DND-41 (cell line): ENCODE measurements around the gene XXYLT1.

Experiments used
- ATAC-seq: fragments of 200-7000 bp; cut with Tn5 transposase; 3 replicates; pipeline ENCODE4 v1.9.1; 2021; ENCODE audit warnings: low read depth; ENCODE audit not compliant: insufficient read depth
- DNase-seq: peaks from one replicate; pipeline ENCODE4 v3.0.0-alpha.2; 2020
- H2AFZ ChIP-seq: 2 replicates; pipeline ENCODE4 v1.6.0; 2012; ENCODE audit warnings: low read depth, low read length
- H3K27ac ChIP-seq: 2 replicates; pipeline ENCODE4 v1.5.1; 2012; ENCODE audit warnings: low read length, inconsistent platforms
- H3K27me3 ChIP-seq: fragments of 200-600 bp; sonication (generic); 2 replicates; pipeline ENCODE4 v1.6.0; 2012; ENCODE audit warnings: low read length, mild to moderate bottlenecking, inconsistent platforms; ENCODE audit not compliant: insufficient read depth, poor library complexity
- H3K36me3 ChIP-seq: 2 replicates; pipeline ENCODE4 v1.5.1; 2012; ENCODE audit warnings: low read length, inconsistent platforms; ENCODE audit not compliant: insufficient read depth
- H3K4me1 ChIP-seq: 2 replicates; pipeline ENCODE4 v1.5.1; 2012; ENCODE audit warnings: mild to moderate bottlenecking, low read length; ENCODE audit not compliant: insufficient read depth
- H3K4me2 ChIP-seq: 2 replicates; pipeline ENCODE4 v1.6.0; 2012; ENCODE audit warnings: mild to moderate bottlenecking, moderate library complexity, low read length, inconsistent platforms; ENCODE audit not compliant: insufficient read depth
- H3K4me3 ChIP-seq, 2 experiments: fragments of 200-600 bp in 1 of 2; shearing (Covaris generic) in 1 of 2; 2 replicates each; pipeline ENCODE4 v1.5.1; 2012 to 2016; ENCODE audit warnings: inconsistent platforms in 2 of 2, low read length in 2 of 2, mild to moderate bottlenecking in 2 of 2, low read depth in 1 of 2, moderate library complexity in 1 of 2
- H3K79me2 ChIP-seq: 2 replicates; pipeline ENCODE4 v1.6.0; 2012; ENCODE audit warnings: low read length, inconsistent platforms; ENCODE audit not compliant: insufficient read depth
- H3K9ac ChIP-seq: 2 replicates; pipeline ENCODE4 v1.6.0; 2012; ENCODE audit warnings: low read depth, mild to moderate bottlenecking, inconsistent platforms, low read length, moderate library complexity
- H3K9me3 ChIP-seq: 2 replicates; pipeline ENCODE4 v1.5.1; 2012; ENCODE audit warnings: low read length, moderate library complexity, mild to moderate bottlenecking, inconsistent platforms; ENCODE audit not compliant: insufficient read depth, severe bottlenecking
- H4K20me1 ChIP-seq: 2 replicates; pipeline ENCODE4 v1.6.0; 2012; ENCODE audit warnings: low read length; ENCODE audit not compliant: insufficient read depth
- EZH2 ChIP-seq: IDR thresholded peaks from 3 replicates; pipeline ENCODE4 v1.6.1; 2012; ENCODE audit warnings: borderline replicate concordance, low read depth, mild to moderate bottlenecking, moderate library complexity, low read length, inconsistent platforms; ENCODE audit not compliant: severe bottlenecking
- TF ChIP-seq, protein P1 (sequence below): IDR thresholded peaks from 2 replicates; pipeline ENCODE4 v1.5.1; 2012; ENCODE audit warnings: borderline replicate concordance, low read length, moderate library complexity, mild to moderate bottlenecking; ENCODE audit not compliant: poor library complexity, severe bottlenecking; ENCODE audit errors: extremely low read depth

The XXYLT1 gene

DNA sequence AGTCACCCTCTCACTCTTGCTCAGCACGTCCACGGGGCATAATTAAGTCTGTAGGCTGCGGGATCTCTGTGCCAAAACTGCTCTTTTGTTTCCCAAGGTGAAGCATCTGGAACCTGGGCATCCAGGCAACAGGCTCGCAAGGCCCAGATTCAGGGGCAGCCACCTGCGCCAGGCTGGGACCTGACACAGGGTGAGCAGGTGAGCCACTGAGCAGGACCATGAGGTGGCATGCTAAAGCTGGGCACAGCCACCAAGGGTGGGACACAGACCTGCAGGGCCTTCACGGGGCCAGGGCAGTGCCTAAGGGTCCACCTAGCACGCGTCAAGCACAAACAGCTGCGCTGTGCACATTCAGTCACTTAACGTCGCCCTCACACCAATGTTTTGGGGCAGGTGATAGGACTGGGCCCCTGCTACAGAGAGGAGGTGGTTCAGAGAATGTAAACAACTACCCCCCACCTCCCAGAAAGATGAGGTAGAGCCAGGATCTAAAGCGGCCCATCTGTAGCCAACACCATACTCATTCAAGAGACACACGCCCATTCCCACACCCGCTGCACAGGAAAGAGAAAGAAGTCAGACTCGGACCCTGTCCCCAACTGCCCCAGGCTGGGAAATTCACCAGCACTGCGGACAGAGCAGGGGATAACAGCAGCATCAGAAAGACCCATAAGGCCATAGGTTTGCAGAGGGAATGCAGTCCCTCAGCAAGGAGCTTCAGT, 16.3 kb downstream of the XXYLT1 start:
- no peak overlapping the region for H3K4me3 ChIP-seq
- H2AFZ ChIP-seq, result no peak overlapping the region
- no peak overlapping the region for H3K27ac ChIP-seq
- no peak for DNase-seq
- no peak overlapping the region for H3K4me2 ChIP-seq
- no peak for TF ChIP-seq EZH2
- TF ChIP-seq, protein P1, sequence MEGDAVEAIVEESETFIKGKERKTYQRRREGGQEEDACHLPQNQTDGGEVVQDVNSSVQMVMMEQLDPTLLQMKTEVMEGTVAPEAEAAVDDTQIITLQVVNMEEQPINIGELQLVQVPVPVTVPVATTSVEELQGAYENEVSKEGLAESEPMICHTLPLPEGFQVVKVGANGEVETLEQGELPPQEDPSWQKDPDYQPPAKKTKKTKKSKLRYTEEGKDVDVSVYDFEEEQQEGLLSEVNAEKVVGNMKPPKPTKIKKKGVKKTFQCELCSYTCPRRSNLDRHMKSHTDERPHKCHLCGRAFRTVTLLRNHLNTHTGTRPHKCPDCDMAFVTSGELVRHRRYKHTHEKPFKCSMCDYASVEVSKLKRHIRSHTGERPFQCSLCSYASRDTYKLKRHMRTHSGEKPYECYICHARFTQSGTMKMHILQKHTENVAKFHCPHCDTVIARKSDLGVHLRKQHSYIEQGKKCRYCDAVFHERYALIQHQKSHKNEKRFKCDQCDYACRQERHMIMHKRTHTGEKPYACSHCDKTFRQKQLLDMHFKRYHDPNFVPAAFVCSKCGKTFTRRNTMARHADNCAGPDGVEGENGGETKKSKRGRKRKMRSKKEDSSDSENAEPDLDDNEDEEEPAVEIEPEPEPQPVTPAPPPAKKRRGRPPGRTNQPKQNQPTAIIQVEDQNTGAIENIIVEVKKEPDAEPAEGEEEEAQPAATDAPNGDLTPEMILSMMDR, result no peak
- H3K27me3 ChIP-seq, result no peaks in the 10 kb centered on the region
- H3K79me2 ChIP-seq, result peaks cover 12% of the 10 kb centered on the region; the same call in 1 of the 2 replicates
- H4K20me1 ChIP-seq, result peaks cover 79% of the 10 kb centered on the region
- H3K9me3 ChIP-seq, result no peaks in the 10 kb centered on the region
- H3K36me3 ChIP-seq, result no peaks in the 10 kb centered on the region
- no peak overlapping the region for H3K9ac ChIP-seq
- peaks cover 6% of the 10 kb centered on the region for H3K4me1 ChIP-seq
- no peak for ATAC-seq

- ATAC-seq (no peak), DNase-seq (no peak)
- Histone ChIP-seq H3K36me3 (no peaks in the 10 kb centered on the region), H3K27me3 (no peaks in the 10 kb centered on the region), H3K4me2 (no peak overlapping the region), H3K4me1 (no peaks in the 10 kb centered on the region), H3K27ac (no peak overlapping the region), H3K4me3 (no peak overlapping the region), H3K9ac (no peak overlapping the region), H3K79me2 (peaks cover 15% of the 10 kb centered on the region; the same call in 1 of the 2 replicates), H2AFZ (no peak overlapping the region), H3K9me3 (no peaks in the 10 kb centered on the region), H4K20me1 (peaks cover 79% of the 10 kb centered on the region)
- TF ChIP-seq, protein P1, result no peak
- no peak for TF ChIP-seq EZH2
Measured at GRCh38 chr3:195253923-195254432, 17.0 kb downstream of the XXYLT1 start.

- peak; percentile 2 for DNase-seq
- Histone ChIP-seq H3K9ac (no peak overlapping the region), H3K4me2 (no peak overlapping the region), H3K4me1 (no peaks in the 10 kb centered on the region), H3K27me3 (no peaks in the 10 kb centered on the region), H3K4me3 (no peak overlapping the region), H3K9me3 (no peaks in the 10 kb centered on the region), H3K36me3 (no peaks in the 10 kb centered on the region), H4K20me1 (peaks cover 60% of the 10 kb centered on the region; the same call in 1 of the 2 replicates), H2AFZ (no peak overlapping the region), H3K27ac (no peak overlapping the region), H3K79me2 (peaks cover 8% of the 10 kb centered on the region; the same call in 1 of the 2 replicates)
- no peak for TF ChIP-seq EZH2
- TF ChIP-seq, protein P1, result no peak
- no peak for ATAC-seq
Measured at GRCh38 chr3:195251336-195252065, 19.5 kb downstream of the XXYLT1 start.
